ENCODE results near the gene GAL3ST3.
A peak's percentile ranks its signal among the peaks of the same experiment; 100 is the strongest.

DNA sequence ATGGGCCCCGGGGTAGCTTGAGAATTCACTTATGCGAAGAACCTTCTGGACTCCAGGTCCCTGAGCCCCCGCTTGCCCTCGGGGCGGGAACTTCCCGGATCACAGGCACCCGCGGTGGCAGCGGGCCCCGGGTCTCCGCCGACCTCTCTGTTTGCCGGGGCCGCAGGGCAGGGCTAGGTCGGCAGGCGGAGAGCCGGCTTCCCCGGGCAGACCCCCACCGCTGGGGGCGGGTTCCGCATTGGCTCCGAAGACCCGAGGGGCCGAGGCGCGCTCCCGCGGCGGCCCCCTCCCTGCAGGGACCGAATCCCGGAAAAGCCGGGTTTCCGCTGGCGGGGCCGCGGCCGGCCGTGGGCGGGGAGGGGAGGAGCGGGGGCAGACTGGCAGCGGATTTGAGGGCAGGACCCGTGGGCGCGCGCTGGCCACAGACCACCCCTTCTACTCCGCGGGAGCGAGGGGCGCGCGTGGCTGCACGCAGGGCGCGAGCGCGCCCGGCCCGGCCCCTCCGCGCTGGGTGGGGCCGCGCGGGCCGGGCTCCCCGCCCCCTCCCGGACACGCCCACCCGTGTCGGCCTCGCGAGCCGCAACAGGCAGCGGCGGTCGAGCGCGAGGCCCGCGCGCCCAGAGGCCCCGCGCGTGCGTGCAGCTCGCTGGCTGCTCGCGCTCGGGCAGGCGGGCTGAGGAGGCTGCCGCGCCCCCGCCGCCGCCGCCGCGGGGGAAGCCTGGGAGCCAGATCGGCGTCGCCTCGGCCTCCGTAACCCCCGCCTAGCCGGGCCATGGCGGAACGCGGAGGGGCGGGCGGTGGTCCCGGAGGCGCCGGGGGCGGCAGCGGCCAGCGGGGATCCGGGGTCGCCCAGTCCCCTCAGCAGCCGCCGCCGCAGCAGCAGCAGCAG, 21.0 kb upstream of the GAL3ST3 start, which contains the start of gene PACS1:
- TF ChIP-seq EP300 (IDR thresholded peaks at IDR 0.05) = peak in 1 of 4 donors; percentile 24
- TF ChIP-seq CTCF (IDR thresholded peaks at IDR 0.05) = peak in 4 of 6 experiments; percentile 48 to 83 (median 70)
